Endodermal cell (in vitro differentiated cells): ENCODE measurements around the gene SUPT3H. TPM values are rescaled to one million over a fixed set of nuclear protein-coding genes. Genes with fewer than 3 reads are reported as not detected.

Experiments used
- DNase-seq: peaks from one replicate; pipeline ENCODE4 v3.0.0-alpha.2; 2017
- H3K27ac ChIP-seq: 2 replicates; pipeline ENCODE4 v1.5.1; 2013; ENCODE audit warnings: mild to moderate bottlenecking, low read depth, low read length, moderate library complexity
- H3K27me3 ChIP-seq: 2 replicates; pipeline ENCODE4 v1.6.1; 2013; ENCODE audit warnings: mild to moderate bottlenecking, low read length, moderate library complexity; ENCODE audit not compliant: insufficient read depth, control insufficient read depth, poor library complexity, severe bottlenecking
- H3K36me3 ChIP-seq: 2 replicates; pipeline ENCODE4 v1.7.0; 2013; ENCODE audit warnings: mild to moderate bottlenecking, low read length, moderate library complexity; ENCODE audit not compliant: control insufficient read depth, insufficient read depth
- H3K4me1 ChIP-seq: one replicate; pipeline ENCODE4 v1.7.0; 2013; ENCODE audit warnings: low read length; ENCODE audit not compliant: control insufficient read depth, insufficient read depth
- H3K4me3 ChIP-seq: 2 replicates; pipeline ENCODE4 v1.5.1; 2013; ENCODE audit warnings: mild to moderate bottlenecking, low read length, moderate library complexity
- H3K9ac ChIP-seq: 2 replicates; pipeline ENCODE4 v1.6.1; 2013; ENCODE audit warnings: mild to moderate bottlenecking, low read length, moderate library complexity; ENCODE audit not compliant: poor library complexity, severe bottlenecking; ENCODE audit errors: extremely low read depth
- H3K9me3 ChIP-seq: 2 replicates; pipeline ENCODE4 v1.6.1; 2013; ENCODE audit warnings: mild to moderate bottlenecking, low read length, moderate library complexity; ENCODE audit not compliant: control insufficient read depth
- H3K27ac Mint-ChIP-seq: 2 replicates; pipeline ENCODE4 v1.8.0; 2020; ENCODE audit warnings: mixed read lengths
- H3K27me3 Mint-ChIP-seq: 2 replicates; pipeline ENCODE4 v1.8.0; 2021; ENCODE audit warnings: mild to moderate bottlenecking, mixed read lengths; ENCODE audit not compliant: insufficient read depth
- H3K36me3 Mint-ChIP-seq: 2 replicates; pipeline ENCODE4 v1.8.0; 2020; ENCODE audit warnings: low read depth, mixed read lengths
- H3K4me1 Mint-ChIP-seq: 2 replicates; pipeline ENCODE4 v1.8.0; 2020; ENCODE audit warnings: mixed read lengths
- H3K4me3 Mint-ChIP-seq: 2 replicates; pipeline ENCODE4 v1.8.0; 2020; ENCODE audit warnings: mild to moderate bottlenecking, moderate library complexity, mixed read lengths
- H3K9me3 Mint-ChIP-seq: 2 replicates; pipeline ENCODE4 v1.8.0; 2020; ENCODE audit warnings: mild to moderate bottlenecking, mixed read lengths
- CTCF ChIP-seq: fragments of 200-600 bp; sonication (generic); conservative IDR thresholded peaks from 2 replicates; pipeline ENCODE4 v1.5.0; 2021; ENCODE audit warnings: antibody characterized with exemption, mild to moderate bottlenecking
- WGBS, 2 experiments: methylation state at CpG; one replicate each; pipeline versions ENCODE4 v1.1.5 to v1.1.7; 2013; ENCODE audit warnings: missing lambda C conversion rate in 2 of 2, mixed read lengths in 1 of 2; ENCODE audit not compliant: insufficient coverage in 1 of 2, insufficient read length in 1 of 2; 5-methylcytosine and 5-hydroxymethylcytosine counted together
- total RNA-seq, 2 donors: library from RNA; stranded (reverse); fragmentation: NEBNext Ultra II Directional in 1 of 2; extraction: Animal tissue kit (Norgen Biotek cat#: 25700) in 1 of 2; gene quantifications; 2 replicates in 1 of 2; 3 replicates in 1 of 2; pipeline ENCODE4 v1.2.1, GENCODE V29; 2021

The SUPT3H gene
- total RNA-seq, 2 donors from 2014 or later, result 32.4 to 34.7 TPM

DNA sequence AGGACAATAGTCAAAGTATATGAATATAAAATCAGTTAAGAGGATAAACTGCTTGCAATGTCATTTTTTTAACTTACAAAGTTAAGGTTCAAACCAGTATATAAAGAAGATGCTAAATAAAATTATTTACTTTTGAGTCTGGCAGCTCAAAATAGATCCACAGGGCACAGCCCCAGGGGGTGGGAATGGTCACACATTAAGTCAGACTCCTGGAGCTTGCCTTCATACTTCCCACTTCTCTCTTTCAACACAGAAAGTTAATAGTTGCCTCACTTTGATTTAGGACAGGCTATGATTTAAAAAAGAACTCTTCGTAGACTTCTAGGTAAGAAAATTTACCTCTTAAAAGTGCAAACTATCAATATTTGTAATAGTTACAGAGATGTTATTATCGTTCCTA lies 207.9 kb downstream of the SUPT3H start:
- Mint-ChIP-seq H3K36me3 (peaks cover 3% of the 10 kb centered on the region), H3K4me3 (no peak overlapping the region), H3K27ac (peak overlapping the region; percentile 69), H3K4me1 (peaks cover 35% of the 10 kb centered on the region), H3K9me3 (peaks cover 11% of the 10 kb centered on the region), H3K27me3 (no peaks in the 10 kb centered on the region)
- Histone ChIP-seq H3K27me3 (no peaks in the 10 kb centered on the region), H3K4me1 (peaks cover 11% of the 10 kb centered on the region), H3K36me3 (no peaks in the 10 kb centered on the region), H3K9ac (no peak overlapping the region), H3K27ac (no peak overlapping the region), H3K9me3 (no peaks in the 10 kb centered on the region), H3K4me3 (no peak overlapping the region)
- TF ChIP-seq CTCF, result no peak
- DNase-seq, result no peak
- 85% methylated on average over 2 of the region's 2 CpGs; no CpG with 5 or more reads in 1 of the 2 experiments for WGBS, 2 experiments

DNA sequence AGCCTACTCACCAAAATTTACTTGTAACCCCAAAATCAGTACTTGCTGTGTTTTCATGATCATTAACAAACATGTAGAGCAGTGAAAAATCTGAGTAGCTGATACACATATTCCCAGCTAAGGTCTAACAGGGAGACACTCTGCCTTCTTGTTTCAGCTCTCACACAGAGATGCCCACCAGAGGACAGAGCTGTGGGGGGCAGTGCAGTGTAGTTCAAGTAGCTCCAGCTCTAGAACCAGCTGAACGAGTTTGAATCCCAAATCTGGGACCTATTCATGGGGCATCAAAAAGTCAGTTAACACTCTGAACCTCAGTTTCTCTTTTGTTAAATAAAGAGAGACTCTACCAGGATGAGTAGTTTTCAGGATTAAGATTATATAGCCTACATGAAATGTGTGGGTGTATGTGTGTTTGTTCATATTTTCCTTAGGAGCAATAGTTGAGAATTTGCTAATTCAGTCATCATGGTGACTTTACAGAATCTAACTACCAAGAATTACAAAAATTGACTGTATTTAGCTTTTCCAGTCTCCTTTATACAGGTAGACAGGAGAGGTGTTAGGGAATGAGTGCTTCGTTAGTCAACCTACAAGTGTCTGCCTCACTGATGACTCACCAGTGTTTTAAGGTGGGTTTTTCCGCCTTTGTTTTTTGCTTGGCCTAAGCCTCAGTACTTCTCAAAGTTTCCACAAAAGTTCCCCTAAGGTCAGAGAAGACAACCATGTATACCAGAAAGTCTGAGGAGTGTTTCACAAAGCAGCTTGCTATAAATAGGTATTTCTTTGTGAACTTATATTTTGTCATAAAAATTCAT lies 213.6 kb downstream of the SUPT3H start:
- H3K36me3 Mint-ChIP-seq, result no peaks in the 10 kb centered on the region
- Histone ChIP-seq H3K4me1 (no peaks in the 10 kb centered on the region), H3K27me3 (no peaks in the 10 kb centered on the region), H3K9ac (no peak overlapping the region), H3K9me3 (no peaks in the 10 kb centered on the region), H3K27ac (no peak overlapping the region), H3K4me3 (no peak overlapping the region), H3K36me3 (no peaks in the 10 kb centered on the region)
- no peak overlapping the region for H3K4me3 Mint-ChIP-seq
- no peak for DNase-seq
- peaks cover 23% of the 10 kb centered on the region for H3K4me1 Mint-ChIP-seq
- no peak for TF ChIP-seq CTCF
- no peaks in the 10 kb centered on the region for H3K27me3 Mint-ChIP-seq
- H3K9me3 Mint-ChIP-seq, result peaks cover 9% of the 10 kb centered on the region
- 82 to 93% methylated on average over 2 to 3 of the region's 3 CpGs for WGBS, 2 experiments
- H3K27ac Mint-ChIP-seq, result no peak overlapping the region

DNA sequence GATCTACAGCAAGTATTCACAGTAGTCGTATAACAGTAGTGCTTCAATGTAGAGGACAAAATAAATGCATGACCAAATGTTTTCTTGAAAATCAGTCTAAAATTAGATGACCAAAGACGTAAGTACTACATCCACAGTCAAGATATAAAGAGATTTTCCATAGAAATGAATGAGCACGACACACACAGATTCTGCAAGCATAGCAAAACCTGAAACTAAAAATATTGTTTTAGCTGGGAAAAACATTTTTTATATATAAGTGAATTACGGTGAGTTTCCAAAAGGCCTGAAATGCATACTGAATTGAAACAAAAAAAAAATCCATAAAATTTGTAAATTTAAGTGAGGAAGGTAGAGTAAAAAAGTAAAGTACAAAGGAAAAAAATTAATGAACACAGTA lies 217.4 kb downstream of the SUPT3H start:
- no peaks in the 10 kb centered on the region for H3K36me3 ChIP-seq
- 91% methylated on average over 3 to 4 of the region's 4 CpGs for WGBS, 2 experiments
- no peak overlapping the region for H3K4me3 Mint-ChIP-seq
- peaks cover 1% of the 10 kb centered on the region for H3K36me3 Mint-ChIP-seq
- no peak for TF ChIP-seq CTCF
- H3K9me3 ChIP-seq, result no peaks in the 10 kb centered on the region
- no peak overlapping the region for H3K27ac Mint-ChIP-seq
- H3K4me1 Mint-ChIP-seq, result peaks cover 19% of the 10 kb centered on the region
- H3K4me1 ChIP-seq, result peaks cover 4% of the 10 kb centered on the region
- H3K4me3 ChIP-seq, result no peak overlapping the region
- no peaks in the 10 kb centered on the region for H3K27me3 Mint-ChIP-seq
- H3K9me3 Mint-ChIP-seq, result no peaks in the 10 kb centered on the region
- no peak overlapping the region for H3K27ac ChIP-seq
- DNase-seq, result no peak
- no peak overlapping the region for H3K9ac ChIP-seq
- no peaks in the 10 kb centered on the region for H3K27me3 ChIP-seq
